K562 (cell line): ENCODE results near the gene ATP6V0C. TPM values are rescaled to one million over a fixed set of nuclear protein-coding genes. Genes with fewer than 3 reads are reported as not detected.

Source experiments
- ATAC-seq: fragments of 200-7000 bp; cut with Tn5 transposase; 3 replicates; pipeline ENCODE4 v1.9.1; 2020; ENCODE audit warnings: moderate library complexity
- BruUV-seq: library from RNA; stranded (reverse); fragments of 400-500 nt; replicated peaks from 2 replicates; lab custom pipeline; 2021; lab: Mats Ljungman, UMichigan
- CTCF ChIA-PET: fragments of 300-600 bp; formaldehyde crosslinking; extraction: SDS; loops from one replicate; lab custom pipeline; 2021; ENCODE audit warnings: low intra/inter-chr PET ratio; lab: Yijun Ruan, JAX
- POLR2A ChIA-PET: fragments of 300-600, 350-650 bp; sonication (Branson Sonifier 250); formaldehyde crosslinking; extraction: SDS; loops from one replicate; lab custom pipeline; 2021; ENCODE audit warnings: antibody characterized with exemption, inconsistent platforms; lab: Yijun Ruan, JAX
- DNase-seq, 4 experiments: peaks; one replicate each; pipeline versions ENCODE4 v3.0.0 to v3.0.0-alpha.2; 2011 to 2018; ENCODE audit warnings: low spot score in 3 of 4, mixed read lengths in 3 of 4; ENCODE audit errors: extremely low read depth in 1 of 4
- FAIRE-seq: peaks from 2 replicates; lab custom pipeline; 2011; peaks lifted over from hg19 to GRCh38; lab: Jason Lieb, UNC
- H2AFZ ChIP-seq: 2 replicates; pipeline ENCODE4 v1.6.0; 2011; ENCODE audit warnings: low read depth, low read length, control low read depth, inconsistent platforms
- H3K27ac ChIP-seq: fragments of 200-600 bp; 3 replicates; pipeline ENCODE4 v1.8.0; 2011; ENCODE audit warnings: low read depth, mild to moderate bottlenecking, control low read depth, inconsistent platforms, low read length, moderate library complexity, mixed read lengths; ENCODE audit errors: extremely low read depth
- H3K27me3 ChIP-seq, 2 experiments: fragments of 300-600 bp in 1 of 2; 2 replicates in 1 of 2; 3 replicates in 1 of 2; pipeline versions ENCODE4 v1.6.0 to v1.8.0; 2011; ENCODE audit warnings: inconsistent platforms in 2 of 2, low read length in 2 of 2, mild to moderate bottlenecking in 1 of 2, mixed read lengths in 1 of 2, moderate library complexity in 1 of 2; ENCODE audit not compliant: control insufficient read depth in 2 of 2, insufficient read depth in 2 of 2
- H3K36me3 ChIP-seq: fragments of 300-600 bp; 3 replicates; pipeline ENCODE4 v1.8.0; 2011; ENCODE audit warnings: mild to moderate bottlenecking, low read length, inconsistent platforms; ENCODE audit not compliant: control insufficient read depth, insufficient read depth
- H3K4me1 ChIP-seq, 2 experiments: fragments of 200-600 bp in 1 of 2; replicated peaks in 1 of 2; 2 replicates in 1 of 2; 3 replicates in 1 of 2; pipeline versions ENCODE4 v1.5.1 to v1.8.0; 2011; ENCODE audit warnings: inconsistent platforms in 2 of 2, low read length in 2 of 2, mild to moderate bottlenecking in 1 of 2, mixed read lengths in 1 of 2, moderate library complexity in 1 of 2; ENCODE audit not compliant: control insufficient read depth in 2 of 2, insufficient read depth in 2 of 2
- H3K4me2 ChIP-seq: 2 replicates; pipeline ENCODE4 v1.6.1; 2011; ENCODE audit warnings: low read length, control low read depth, inconsistent platforms, mixed read lengths; ENCODE audit not compliant: insufficient read depth
- H3K4me3 ChIP-seq: fragments of 200-600 bp; sonication (generic), shearing (Covaris generic); 2 replicates; pipeline ENCODE4 v1.5.1; 2016; ENCODE audit warnings: control low read depth, inconsistent platforms
- H3K79me2 ChIP-seq: fragments of 200-600 bp; 3 replicates; pipeline ENCODE4 v1.8.0; 2011; ENCODE audit warnings: low read length, inconsistent platforms; ENCODE audit not compliant: control insufficient read depth, insufficient read depth
- H3K9ac ChIP-seq, 2 experiments: 2 replicates each; pipeline versions ENCODE4 v1.6.0 to v1.6.1; 2011; ENCODE audit warnings: low read depth in 2 of 2, low read length in 2 of 2, control low read depth in 1 of 2, inconsistent platforms in 1 of 2, mild to moderate bottlenecking in 1 of 2, mixed read lengths in 1 of 2; ENCODE audit not compliant: insufficient read depth in 1 of 2
- H3K9me1 ChIP-seq: one replicate; pipeline ENCODE4 v1.6.0; 2011; ENCODE audit warnings: inconsistent platforms, mild to moderate bottlenecking, low read length, moderate library complexity; ENCODE audit not compliant: control insufficient read depth, insufficient read depth
- H3K9me3 ChIP-seq: replicated peaks from 2 replicates; pipeline ENCODE4 v1.5.1; 2011; ENCODE audit warnings: low read depth, low read length, inconsistent platforms; ENCODE audit not compliant: control insufficient read depth, insufficient read depth
- H4K20me1 ChIP-seq: replicated peaks from 2 replicates; pipeline ENCODE4 v1.6.1; 2011; ENCODE audit warnings: low read length, inconsistent platforms, mixed read lengths; ENCODE audit not compliant: control insufficient read depth, insufficient read depth
- EHMT2 ChIP-seq: fragments of 450-650 bp; IDR thresholded peaks from 2 replicates; pipeline ENCODE4 v1.6.1; 2018; ENCODE audit warnings: antibody characterized with exemption
- KLF1 ChIP-seq: fragments of 450-650 bp; IDR thresholded peaks from 2 replicates; pipeline ENCODE4 v1.6.1; 2016; ENCODE audit warnings: missing genetic modification characterization, missing compliant biosample characterization
- NFXL1 ChIP-seq: fragments of 450-650 bp; formaldehyde crosslinking; IDR thresholded peaks from 2 replicates; pipeline ENCODE4 v1.4.0; 2021; ENCODE audit warnings: mild to moderate bottlenecking
- SMC3 ChIP-seq: conservative IDR thresholded peaks from 2 replicates; pipeline ENCODE4 v1.6.1; 2011; ENCODE audit warnings: low read depth, low read length, improper control_type of control experiment; ENCODE audit not compliant: insufficient read depth
- TBP ChIP-seq: optimal IDR thresholded peaks from 2 replicates; pipeline ENCODE3; 2011; ENCODE audit warnings: low read depth, low read length, improper control_type of control experiment
- WGBS: fragments of 100-300 bp; shearing (Covaris generic); methylation state at CpG from one replicate; pipeline ENCODE4 v1.1.6; 2016; ENCODE audit warnings: low coverage, mixed read lengths; ENCODE audit not compliant: insufficient coverage; ENCODE audit errors: missing lambda C conversion rate; 5-methylcytosine and 5-hydroxymethylcytosine counted together
- in situ Hi-C: fragments of 300-500 bp; cut with MboI; formaldehyde crosslinking; loops from 4 replicates; pipeline ENCODE4 v1.15.0; 2018; ENCODE audit warnings: inconsistent platforms, mixed read lengths
- intact Hi-C: fragments of 100-400 bp; cut with micrococcal nuclease; formaldehyde crosslinking; loops from 2 replicates; pipeline ENCODE4 v1.14.2; 2022
- polyA plus RNA-seq, 8 experiments: library from polyadenylated mRNA; depleted of rRNA in 4 of 8; stranded (reverse) in 5 of 8; unstranded in 3 of 8; fragments of >200 nt; fragmentation: Nextera tagmentation in 2 of 8; fragmentation: Illumina TruSeq in 1 of 8; extraction: Ambion mirVana in 2 of 8; extraction: Trizol in 1 of 8; gene quantifications; 2 replicates each; pipeline versions ENCODE4 v1.2.1 to v1.2.3, GENCODE V29; 2011 to 2014; ENCODE audit warnings: inconsistent platforms in 1 of 8, missing spikeins in 1 of 8
- total RNA-seq, 7 experiments: library from RNA; depleted of rRNA in 6 of 7; stranded (reverse); fragments of >200 nt in 6 of 7; fragmentation: Illumina TruSeq in 2 of 7; extraction: Trizol in 2 of 7; gene quantifications; 2 replicates each; pipeline versions ENCODE4 v1.2.1 to v1.2.3, GENCODE V29; 2011 to 2021; ENCODE audit warnings: low replicate concordance in 1 of 7
- TF ChIP-seq, protein P1 (sequence below): fragments of 250-450 bp; sonication (Bioruptor Pico); IDR thresholded peaks from 2 replicates; pipeline ENCODE4 v1.5.0; 2021; ENCODE audit warnings: mild to moderate bottlenecking, moderate library complexity
- TF ChIP-seq, protein P2 (sequence below): fragments of 250-450 bp; sonication (Bioruptor Pico); IDR thresholded peaks from 2 replicates; pipeline ENCODE4 v1.4.0; 2020; ENCODE audit warnings: mild to moderate bottlenecking, moderate library complexity

The ATP6V0C gene
- total and polyA plus RNA-seq, 9 of the 15 experiments (the other 6 are each of a cell fraction or from before 2014, with no cell fraction given): 2.9 to 228 (median 22.7) TPM

DNA sequence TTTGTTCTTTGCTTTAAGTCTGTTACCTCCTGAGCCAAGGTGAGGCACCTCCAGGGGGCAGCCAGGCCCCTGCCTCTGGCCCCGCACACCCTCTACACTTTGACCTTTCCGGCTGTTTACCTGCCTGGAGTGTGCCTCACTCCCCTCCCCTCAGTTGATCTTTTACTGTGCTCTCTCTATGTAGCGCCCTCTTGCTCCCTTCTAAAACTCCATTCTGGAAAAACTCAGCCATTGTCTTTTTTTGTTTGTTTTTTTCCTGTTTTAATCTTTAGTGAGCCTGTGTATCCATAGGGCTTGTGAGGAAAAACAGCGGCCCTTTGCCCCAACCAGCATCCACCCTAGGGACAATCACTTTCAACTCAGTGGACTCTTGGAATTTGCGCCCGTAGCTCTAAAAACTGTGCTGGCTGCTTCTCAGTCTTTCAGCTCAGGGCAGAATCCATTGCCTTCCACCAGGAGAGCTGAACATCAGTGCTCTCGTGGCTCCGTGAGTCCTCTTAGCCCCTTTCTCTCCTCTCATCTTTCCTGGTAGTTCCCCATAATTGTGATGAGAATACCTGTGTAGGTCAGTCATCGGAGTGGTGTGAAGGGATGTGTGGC lies 10.7 kb downstream of the ATP6V0C start:
- FAIRE-seq: no peak

More for the DNA sequence above, 10.7 kb downstream of the ATP6V0C start:
- ATAC-seq: no peak
- intact Hi-C loops (no loop called here), in situ Hi-C loops (no loop called here)
- H4K20me1 ChIP-seq: peaks cover under 1% of the 10 kb centered on the region; the same call in 1 of the 2 replicates
- H3K4me3 ChIP-seq: no peak overlapping the region
- DNase-seq: no peak
- H3K9me3 ChIP-seq: no peaks in the 10 kb centered on the region
- no peak overlapping the region for H2AFZ ChIP-seq
- H3K27me3 ChIP-seq: no peaks in the 10 kb centered on the region
- peaks cover 19% of the 10 kb centered on the region for H3K79me2 ChIP-seq
- no peak overlapping the region for H3K27ac ChIP-seq
- peaks cover 7 to 46% of the 10 kb centered on the region in 2 experiments for H3K4me1 ChIP-seq
- 89% methylated on average over 8 of the region's 9 CpGs for WGBS
- BruUV-seq: no TSS peak
- peak overlapping the region in 1 of 2 experiments; percentile 6; a peak in 1 of 4 replicates for H3K9ac ChIP-seq
- H3K9me1 ChIP-seq: no peaks in the 10 kb centered on the region
- TF ChIP-seq, protein P1, sequence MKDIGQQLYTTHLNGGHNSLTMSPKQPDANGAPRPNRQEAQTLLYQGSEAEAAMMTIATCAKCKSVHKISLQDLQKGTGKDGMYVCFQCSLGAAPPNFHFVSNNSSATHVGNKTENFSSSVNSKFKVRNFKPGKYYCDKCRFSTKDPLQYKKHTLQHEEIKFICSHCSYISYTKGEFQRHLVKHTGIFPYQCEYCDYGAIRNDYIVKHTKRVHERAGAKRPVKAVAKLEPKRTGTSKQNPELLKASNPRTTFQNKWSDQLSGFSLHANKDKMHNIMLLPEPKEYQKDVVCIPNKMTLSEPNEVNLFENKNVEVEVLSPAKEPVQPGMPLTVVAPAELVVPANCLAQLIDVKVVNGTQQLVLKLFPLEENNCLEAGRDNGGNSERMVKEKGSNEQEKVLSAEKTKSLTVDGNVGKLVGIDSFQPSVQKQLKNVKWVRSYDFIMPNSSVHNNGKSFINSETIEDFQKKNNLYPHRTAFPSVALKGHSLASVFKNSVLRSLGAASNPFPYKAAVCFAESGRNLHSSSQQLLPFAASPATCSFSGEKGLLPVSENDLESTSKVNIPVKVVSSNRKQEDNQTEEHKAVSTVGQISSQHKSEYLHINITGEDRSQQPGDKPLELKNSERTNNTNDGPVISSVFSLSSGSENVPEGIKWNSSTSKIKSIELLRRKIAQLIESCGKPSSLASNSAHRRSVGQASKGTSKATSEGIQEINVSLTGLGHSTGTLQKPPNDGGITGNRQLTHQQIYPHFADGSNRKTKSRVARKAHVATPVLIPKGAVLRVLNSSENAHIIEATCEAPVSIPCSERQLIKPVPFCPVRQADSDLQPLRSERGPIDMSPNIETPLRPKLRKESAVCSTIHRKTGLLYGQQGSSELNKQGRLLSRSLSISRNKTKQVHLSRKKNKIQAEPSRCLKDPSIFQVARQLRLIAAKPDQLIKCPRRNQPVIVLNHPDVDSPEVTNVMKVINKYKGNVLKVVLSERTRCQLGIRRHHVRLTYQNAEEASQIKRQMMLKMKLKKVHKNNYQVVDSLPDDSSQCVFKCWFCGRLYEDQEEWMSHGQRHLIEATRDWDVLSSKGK (CRISPR knock-in tag): no peak
- TF ChIP-seq, protein P2, sequence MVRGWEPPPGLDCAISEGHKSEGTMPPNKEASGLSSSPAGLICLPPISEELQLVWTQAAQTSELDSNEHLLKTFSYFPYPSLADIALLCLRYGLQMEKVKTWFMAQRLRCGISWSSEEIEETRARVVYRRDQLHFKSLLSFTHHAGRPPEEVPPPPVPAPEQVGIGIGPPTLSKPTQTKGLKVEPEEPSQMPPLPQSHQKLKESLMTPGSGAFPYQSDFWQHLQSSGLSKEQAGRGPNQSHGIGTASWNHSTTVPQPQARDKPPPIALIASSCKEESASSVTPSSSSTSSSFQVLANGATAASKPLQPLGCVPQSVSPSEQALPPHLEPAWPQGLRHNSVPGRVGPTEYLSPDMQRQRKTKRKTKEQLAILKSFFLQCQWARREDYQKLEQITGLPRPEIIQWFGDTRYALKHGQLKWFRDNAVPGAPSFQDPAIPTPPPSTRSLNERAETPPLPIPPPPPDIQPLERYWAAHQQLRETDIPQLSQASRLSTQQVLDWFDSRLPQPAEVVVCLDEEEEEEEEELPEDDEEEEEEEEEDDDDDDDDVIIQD (CRISPR knock-in tag): no peak
- TF ChIP-seq NFXL1: no peak
- no peak for TF ChIP-seq EHMT2
- TF ChIP-seq KLF1 (tag): no peak
- TF ChIP-seq SMC3: no peak
- no peak for TF ChIP-seq TBP
- no peak overlapping the region for H3K4me2 ChIP-seq
- ChIA-PET CTCF (no interaction called here), POLR2A (interaction anchor here (0.7 to 1.5 kb wide), 3 partner anchors 9 to 12 kb away, joined by 4 to 9 read pairs (median 5); no protein-coding TSS in a partner anchor)
- H3K36me3 ChIP-seq: peaks cover 67% of the 10 kb centered on the region; the same call in 2 of the 3 replicates
